GM10248 (cell line): Measurements from ENCODE around the gene KIF26B.

Source experiments
- CTCF ChIA-PET: fragments of 300-600 bp; sonication (Branson Sonifier 250); formaldehyde crosslinking; extraction: SDS; loops from one replicate; lab custom pipeline; 2021; ENCODE audit warnings: antibody characterized with exemption; lab: Yijun Ruan, JAX
- POLR2A ChIA-PET: fragments of 350-650 bp; sonication (Branson Sonifier 250); formaldehyde crosslinking; extraction: SDS; loops from one replicate; lab custom pipeline; 2020; ENCODE audit warnings: antibody characterized with exemption; lab: Yijun Ruan, JAX
- DNase-seq: peaks from one replicate; pipeline ENCODE4 v3.0.0; 2012; ENCODE audit errors: extremely low spot score
- TF ChIP-seq, protein P1 (sequence below): IDR thresholded peaks from 2 replicates; pipeline ENCODE4 v1.5.1; 2012; ENCODE audit warnings: mild to moderate bottlenecking, low read depth; ENCODE audit errors: extremely low read depth, missing control alignments, control extremely low read depth

KIF26B gene

DNA sequence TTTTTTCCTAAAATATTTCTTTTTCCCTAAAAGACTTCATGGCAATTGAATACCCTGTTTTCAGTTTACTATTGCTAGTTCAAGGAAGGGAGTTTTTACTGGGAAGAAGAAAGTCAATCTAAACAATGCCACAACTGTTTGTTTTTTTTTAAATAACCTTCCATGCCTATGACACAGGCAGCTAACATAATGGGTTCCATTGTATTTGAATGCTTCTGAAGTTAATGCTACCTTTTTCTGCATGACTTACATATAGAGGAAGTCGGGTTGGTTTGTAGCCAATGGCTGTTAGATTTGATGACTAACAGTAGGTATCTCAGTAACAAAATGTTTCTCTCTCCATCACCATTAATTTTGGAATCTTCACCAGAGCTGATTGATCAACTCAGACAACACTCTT is 134.0 kb downstream of the KIF26B start:
- POLR2A ChIA-PET: no interaction called here
- DNase-seq: no peak
- CTCF ChIA-PET: interaction anchor here (1.2 kb wide), 1 partner anchor 9 kb away, joined by 3 read pairs; no protein-coding TSS in a partner anchor
- TF ChIP-seq, protein P1, sequence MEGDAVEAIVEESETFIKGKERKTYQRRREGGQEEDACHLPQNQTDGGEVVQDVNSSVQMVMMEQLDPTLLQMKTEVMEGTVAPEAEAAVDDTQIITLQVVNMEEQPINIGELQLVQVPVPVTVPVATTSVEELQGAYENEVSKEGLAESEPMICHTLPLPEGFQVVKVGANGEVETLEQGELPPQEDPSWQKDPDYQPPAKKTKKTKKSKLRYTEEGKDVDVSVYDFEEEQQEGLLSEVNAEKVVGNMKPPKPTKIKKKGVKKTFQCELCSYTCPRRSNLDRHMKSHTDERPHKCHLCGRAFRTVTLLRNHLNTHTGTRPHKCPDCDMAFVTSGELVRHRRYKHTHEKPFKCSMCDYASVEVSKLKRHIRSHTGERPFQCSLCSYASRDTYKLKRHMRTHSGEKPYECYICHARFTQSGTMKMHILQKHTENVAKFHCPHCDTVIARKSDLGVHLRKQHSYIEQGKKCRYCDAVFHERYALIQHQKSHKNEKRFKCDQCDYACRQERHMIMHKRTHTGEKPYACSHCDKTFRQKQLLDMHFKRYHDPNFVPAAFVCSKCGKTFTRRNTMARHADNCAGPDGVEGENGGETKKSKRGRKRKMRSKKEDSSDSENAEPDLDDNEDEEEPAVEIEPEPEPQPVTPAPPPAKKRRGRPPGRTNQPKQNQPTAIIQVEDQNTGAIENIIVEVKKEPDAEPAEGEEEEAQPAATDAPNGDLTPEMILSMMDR: no peak

DNA sequence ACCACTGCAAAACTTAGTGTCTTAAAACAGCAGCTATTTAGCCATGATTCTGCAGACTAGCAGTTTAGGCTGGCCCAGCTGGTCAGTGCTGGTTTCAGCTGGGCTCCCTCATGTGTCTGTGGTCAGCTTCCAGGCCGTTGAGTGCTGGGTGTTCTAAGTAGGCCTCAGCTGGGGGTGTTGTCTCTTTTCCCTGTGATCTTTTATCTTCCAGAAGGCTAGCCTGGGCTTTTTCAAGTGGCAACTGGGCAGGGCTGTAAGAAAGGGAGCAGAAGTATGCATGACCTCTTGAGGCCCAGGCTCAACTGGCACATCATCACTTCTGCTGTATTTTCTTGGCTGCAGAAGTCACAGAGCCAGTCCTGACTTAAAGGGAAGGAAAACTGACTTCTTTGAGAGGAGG is 136.1 kb downstream of the KIF26B start:
- POLR2A ChIA-PET: no interaction called here

DNA sequence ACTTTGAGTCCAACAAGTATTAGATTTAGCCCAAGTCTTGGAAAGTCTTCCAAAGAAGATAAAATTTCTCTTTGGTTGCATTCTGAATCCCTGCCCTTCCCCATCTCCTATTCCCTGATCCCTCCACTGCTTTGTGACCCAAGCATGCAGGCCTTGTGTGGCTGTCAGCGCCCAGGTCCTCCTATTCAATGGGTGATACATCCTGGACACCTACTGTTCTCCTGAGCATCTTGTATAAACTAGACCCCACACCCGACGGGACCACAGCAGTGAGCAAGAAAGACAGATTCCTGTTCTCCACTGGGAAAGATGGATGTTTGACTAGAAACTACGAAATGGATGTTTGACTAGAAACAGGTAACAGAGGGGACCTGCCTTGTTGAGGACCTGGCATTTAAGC is 136.6 kb downstream of the KIF26B start:
- DNase-seq: no peak
- POLR2A ChIA-PET: no interaction called here
- CTCF ChIA-PET: no interaction called here
- TF ChIP-seq, protein P1: no peak

More for the DNA sequence above, 136.1 kb downstream of the KIF26B start:
- no peak for DNase-seq
- CTCF ChIA-PET: no interaction called here
- TF ChIP-seq, protein P1: no peak

DNA sequence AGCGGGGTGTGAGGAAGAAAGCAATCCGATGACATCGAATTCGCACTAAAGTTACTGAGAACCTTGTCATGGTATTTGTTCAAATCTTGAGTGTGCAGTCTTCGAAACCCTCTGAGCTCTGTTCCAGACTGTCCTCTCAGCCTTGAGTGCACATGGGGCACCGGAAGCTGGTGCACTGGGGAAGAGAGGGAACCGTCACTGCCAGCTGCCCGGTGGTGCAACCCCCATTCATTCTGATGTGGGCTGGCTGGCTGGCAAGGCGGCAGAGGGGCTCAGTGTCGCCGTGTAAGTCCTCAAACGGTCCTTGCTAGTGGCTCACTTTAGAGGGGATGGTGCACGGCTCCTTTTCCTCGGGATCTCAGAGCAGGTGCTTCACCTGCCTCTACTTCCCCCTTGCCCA is 137.4 kb downstream of the KIF26B start:
- DNase-seq: no peak
- CTCF ChIA-PET: no interaction called here

DNA sequence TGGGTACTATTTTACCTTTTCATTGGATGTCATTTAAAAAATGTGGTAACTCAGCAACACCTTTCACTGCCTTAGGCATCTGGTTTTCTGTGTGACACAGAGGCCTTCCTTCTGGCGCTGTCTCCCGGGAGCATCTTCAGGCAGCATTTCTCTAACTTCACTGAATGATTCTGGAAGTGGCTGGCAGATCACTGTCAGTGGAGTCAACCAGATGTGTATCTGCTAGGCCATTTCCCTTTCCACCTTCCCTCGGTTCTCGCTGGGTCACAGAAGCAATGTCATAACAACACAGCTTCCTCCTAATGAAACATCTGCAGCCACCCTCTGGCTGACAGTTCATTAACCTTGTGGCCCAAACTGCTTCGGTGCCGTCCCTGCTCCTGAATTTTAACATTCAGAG is 137.8 kb downstream of the KIF26B start:
- ChIA-PET POLR2A (no interaction called here), CTCF (no interaction called here)
- DNase-seq: no peak
- TF ChIP-seq, protein P1: no peak

More for the DNA sequence above, 137.4 kb downstream of the KIF26B start:
- POLR2A ChIA-PET: no interaction called here
- TF ChIP-seq, protein P1: no peak

DNA sequence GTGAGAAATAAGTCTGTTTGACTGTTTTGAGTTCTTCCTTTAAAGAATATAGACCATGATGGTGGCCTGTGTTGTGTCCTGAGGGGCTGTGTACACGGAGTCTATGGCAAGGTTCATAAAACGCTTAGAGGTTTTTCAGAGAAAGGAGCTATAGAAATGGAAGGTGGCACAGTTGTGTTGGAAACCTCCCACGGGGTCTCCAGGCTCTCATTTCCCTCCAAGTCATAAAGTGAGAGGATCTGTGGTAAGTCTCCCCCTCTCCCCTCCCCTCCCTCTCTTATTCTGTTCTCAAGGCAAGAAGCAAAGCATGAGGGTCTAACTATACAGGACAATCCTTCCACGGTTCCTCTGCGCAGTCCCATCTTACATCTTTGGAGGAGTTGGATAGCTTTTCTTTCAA is 139.2 kb downstream of the KIF26B start:
- TF ChIP-seq, protein P1: no peak
- no peak for DNase-seq
- ChIA-PET POLR2A (no interaction called here), CTCF (interaction anchor here (1.1 kb wide), 1 partner anchor 17 kb away, joined by 3 read pairs; no protein-coding TSS in a partner anchor)
